KBM-7 (cell line): ENCODE measurements around the gene F5.

Source experiments
- DNase-seq: peaks from one replicate; pipeline ENCODE4 v3.0.0-alpha.2; 2015
- in situ Hi-C: fragments of 300-500 bp; cut with MboI; formaldehyde crosslinking; loops from 2 replicates; pipeline ENCODE4 v1.14.3; 2020; ENCODE audit warnings: low sequenced_read_pairs, low pct_unique_long_range_greater_than_20kb, mixed read lengths

The F5 gene

DNA sequence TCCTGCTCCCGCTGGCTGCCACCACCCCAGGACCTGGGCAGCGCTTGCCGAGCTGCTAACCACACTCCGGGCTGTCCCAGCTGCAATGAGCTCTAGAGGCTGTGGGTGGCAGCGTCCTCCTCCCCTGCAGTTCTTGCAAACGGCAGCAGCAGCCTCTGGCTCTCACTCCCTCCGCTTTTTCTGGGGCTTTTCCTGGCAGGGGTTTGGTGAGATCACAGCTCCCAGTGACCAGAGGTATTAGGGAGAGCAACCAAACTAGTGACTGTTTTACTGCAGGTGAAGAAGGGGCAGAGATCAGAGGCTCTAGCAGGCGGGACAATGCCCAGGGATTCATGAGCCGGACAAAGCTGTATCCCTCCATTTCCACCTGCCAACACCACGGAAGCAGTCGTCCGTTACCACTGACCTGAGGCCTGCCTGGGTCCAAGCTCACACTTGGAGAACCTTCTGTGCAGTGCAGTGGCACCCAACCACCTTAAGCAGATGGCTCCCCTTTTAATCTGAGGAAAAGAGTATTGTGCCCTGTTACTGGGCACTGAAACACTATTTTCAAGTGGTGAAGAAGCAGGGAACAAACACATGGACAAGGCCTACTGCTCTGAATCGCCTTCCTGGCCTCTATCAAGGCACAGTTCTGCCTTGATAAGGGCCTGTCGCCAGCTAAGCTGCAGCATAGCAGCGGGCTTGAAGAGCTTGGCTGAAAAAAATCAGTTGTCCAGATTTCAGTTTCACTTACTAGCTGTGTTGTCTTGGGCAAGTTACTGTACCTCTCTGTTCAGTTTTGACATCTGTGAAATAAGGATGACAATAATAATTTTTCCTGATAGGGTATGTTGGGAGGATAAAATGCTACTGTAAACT, at the start of gene F5:
Gene F5, minus strand, starts transcription at position 87 of the 861 bp plus-strand sequence. CDS start 95 bp downstream, outside the sequence.
- DNase-seq = peak; percentile 66
- in situ Hi-C loops = no loop called here

DNA sequence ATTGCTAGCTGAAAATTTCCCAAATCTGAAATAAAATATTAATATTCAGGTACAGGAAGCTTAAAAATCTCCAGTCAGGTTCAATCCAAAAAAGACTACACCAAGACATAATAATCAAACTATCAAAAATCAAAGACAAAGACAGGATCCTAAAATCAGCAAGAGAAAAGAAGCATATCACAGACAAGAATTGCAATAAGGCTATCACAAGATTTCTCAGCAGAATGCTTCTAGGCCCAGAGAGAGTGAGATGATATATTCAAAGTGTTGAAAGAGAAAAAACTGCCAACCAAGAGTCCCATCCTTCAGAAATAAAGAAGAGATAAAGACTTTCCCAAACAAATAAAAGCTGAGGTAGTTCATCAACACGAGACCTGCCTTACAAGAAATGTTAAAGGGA, 48.6 kb upstream of the F5 start:
- in situ Hi-C loops = no loop called here
- DNase-seq = no peak

DNA sequence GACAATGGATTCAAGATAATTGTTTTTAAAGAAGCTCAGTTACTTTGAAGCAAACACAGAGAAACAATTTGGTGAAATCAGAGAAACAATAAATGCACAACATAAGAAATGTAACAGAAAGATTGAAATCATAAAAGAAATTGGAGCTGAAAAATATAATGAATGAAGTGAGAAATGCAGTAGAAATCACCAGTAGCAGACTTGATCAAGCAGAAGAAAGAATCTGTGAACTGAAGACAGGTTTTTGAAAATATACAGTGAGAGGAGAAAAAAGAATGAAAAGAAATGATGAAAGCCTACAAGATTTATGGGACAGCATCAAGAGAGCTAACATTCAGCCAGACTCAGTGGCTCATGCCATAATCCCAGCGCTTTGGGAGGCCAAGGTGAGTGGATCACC, 47.9 kb upstream of the F5 start:
- in situ Hi-C loops = no loop called here
- no peak for DNase-seq

DNA sequence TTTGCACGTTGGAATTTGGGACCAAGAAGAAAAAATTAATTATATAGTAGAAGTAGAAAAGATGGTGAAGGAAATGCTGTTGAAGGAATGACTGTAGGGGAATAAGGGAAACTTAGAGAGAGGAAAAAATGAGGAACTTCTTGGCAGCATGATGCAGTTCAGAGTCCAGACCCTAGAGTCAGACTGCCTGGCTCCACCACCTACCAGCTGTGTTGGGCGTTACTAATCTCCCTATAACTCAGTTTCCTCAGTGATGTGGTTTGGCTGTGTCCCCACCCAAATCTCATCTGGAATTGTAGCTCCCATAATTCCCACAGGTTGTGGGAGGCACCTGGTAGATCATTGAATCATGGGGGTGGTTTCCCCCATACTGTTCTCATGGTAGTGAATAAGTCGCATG, 45.0 kb upstream of the F5 start:
- DNase-seq = no peak
- in situ Hi-C loops = no loop called here

DNA sequence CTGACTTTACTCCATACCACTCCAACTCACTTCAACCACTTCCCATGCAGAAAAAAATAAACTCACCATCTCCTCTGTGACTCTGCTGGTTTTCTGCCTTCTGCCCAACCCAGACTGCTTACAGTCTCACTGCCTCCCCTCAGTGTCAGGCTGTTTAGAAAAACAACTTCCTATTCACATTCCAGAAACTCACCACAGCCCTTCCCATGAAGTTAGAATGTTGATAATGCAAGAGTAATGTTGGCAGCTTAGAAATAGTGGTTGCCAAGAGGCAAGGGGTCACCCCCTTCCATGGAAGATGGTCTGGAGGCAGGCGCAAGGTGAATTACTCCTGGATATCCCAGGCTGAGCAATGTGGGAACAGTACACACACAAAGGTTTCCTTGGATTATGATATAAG, 43.7 kb upstream of the F5 start, which contains the start of gene SELP:
Gene SELP, minus strand, starts transcription at position 119 of the 400 bp plus-strand sequence. Its CDS starts 50 bp downstream, at position 69.
- no peak for DNase-seq
- in situ Hi-C loops = no loop called here

DNA sequence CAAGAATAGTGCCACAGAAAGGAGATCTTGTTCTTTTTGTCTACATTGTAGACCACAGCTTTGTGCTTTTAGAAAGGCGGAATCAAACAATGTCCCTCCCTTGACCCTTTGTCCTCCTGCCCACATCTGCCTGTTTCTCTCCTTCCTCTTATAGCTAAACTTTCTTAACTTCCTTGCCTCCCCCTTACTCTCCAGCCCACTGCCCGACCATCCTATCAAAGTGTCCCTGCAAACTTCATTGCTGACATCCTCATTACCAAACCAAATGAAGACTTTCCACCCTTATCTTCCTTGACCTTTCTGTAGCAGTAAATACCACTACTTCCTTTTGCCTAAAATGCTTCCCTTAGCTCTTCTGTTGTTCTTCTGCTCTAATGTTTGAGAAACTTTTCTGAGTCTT, 38.6 kb upstream of the F5 start:
- DNase-seq = peak; percentile 54
- in situ Hi-C loops = no loop called here

DNA sequence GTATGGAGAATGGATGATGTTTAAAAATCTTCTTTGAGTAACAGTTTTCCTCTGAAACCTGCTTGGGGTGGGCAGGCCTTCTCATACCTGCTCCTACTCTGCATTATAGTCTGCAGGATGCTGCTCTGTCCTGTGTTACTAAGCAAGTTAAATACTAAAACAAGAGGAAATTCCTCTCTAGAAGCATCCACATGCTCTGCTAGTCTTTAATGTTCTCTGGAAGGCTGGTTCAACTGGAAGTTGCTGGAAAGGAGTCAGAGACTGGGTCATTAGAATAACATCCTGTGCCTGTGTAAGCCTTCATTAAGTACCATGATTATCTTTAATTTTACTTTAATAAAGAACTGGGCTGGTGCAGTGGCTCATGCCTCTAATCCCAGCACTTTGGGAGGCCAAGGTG, 37.8 kb upstream of the F5 start:
- no peak for DNase-seq
- in situ Hi-C loops = no loop called here

DNA sequence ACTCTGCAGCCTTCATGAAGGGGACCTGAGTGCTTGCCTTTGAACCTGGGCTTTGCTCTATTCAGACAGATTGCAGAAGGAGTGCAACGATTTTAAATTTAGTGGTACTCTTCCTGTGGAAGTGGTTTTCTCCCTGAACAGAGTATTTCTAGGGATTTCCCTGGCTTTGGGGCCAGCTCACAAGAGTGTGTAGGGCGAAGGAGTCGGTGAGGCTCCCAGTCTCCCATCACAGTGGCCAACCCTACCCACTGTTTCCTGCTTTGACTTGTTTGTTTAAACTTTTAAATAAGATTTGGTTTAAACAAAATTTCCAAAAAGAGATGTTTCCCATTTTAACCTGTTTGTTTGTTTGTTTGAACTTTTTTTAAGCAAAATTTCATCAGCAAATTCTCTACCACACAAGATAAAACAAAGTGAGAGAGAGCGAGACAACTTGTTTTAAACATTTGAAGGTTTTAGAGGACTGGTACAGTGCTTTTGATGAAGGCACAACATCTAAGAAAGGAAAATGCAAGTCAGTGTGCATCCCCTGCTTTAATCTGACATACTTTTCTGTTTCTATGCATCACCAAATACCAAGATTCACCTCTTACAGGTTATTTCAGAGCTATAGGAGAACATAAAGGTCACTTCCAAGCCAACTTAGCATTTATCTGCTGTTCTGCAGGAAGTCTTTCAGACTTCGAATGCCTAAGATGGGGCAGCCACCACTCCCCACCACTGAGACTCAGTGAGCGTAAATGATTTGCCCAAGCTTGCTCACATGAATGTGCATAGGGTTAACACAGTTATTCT, 37.0 kb upstream of the F5 start:
- no peak for DNase-seq
- in situ Hi-C loops = no loop called here

DNA sequence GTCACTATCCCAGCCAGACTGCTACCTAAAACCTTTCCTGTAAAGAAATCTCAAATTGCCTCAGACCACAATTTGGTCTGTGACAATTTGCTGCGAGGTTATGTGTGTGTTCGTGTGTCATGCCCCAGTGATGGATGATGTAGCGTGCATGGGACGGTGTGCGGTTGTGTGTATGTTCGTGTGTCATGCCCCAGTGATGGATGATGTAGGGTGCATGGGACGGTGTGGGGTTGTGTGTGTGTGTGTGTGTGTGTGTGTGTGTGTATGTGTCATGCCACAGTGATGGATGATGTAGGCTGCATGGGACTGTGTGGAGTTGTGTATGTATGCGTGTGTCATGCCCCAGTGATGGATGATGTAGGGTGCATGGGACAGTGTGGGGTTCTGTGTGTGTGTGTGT, 34.3 kb upstream of the F5 start:
- in situ Hi-C loops = no loop called here
- DNase-seq = no peak

DNA sequence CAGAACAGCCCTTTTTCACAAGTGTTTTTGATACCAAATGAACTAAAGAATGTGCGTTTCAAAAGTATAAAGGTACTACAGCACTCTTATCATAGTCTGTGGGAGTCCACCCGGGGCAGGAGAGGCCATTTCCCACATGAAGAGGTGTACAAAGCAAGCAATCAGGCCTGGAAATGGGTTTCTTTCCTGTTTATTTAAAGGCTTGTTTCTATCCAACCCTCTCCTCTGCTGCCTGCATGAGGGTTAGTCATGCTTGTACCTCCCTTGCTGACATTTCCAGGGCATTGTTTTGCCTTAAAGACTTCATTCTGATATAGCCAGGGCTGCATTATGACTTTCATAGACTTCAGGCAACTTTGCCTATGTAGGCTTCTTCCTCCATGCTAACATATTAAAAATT, 32.1 kb upstream of the F5 start:
- no peak for DNase-seq
- in situ Hi-C loops = no loop called here

DNA sequence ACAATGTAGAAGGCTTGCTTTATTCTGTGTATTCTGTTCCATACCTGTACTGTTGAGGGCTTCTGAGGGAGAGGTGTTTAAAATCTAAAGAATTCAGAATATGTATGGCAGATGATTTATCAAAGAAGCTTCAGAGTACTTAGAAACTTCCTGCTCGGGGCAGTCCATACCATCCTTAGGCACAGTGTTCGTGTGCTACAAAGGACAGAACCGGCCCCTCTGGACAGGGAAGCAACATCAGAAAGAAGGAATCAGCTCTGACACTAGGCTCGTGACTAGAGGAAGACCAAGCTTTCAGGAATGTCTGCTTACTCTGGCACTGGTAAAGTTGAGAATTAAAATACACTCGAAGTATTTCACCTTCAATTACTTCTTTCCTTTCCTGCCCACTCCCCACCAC, 29.5 kb upstream of the F5 start:
- no peak for DNase-seq
- in situ Hi-C loops = no loop called here

DNA sequence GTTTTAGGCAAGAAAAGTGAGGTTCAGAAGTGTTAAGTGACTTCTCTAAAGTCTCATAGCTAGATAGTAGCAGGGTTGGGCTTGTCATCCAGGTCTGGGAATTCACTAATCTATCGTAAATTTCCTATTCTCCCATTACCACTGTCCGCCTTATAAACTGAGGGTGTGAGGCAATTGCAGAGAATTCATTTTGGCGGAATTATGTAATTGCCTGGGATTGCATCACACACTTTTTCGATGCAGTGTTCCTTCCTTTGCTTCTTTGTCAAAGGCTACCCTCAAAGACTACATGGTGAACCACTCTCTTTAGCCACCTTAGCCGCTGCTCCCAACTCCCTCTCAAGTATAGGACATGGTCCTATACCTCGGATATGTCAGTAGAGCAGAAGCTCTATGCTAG, 24.6 kb upstream of the F5 start:
- DNase-seq = no peak
- in situ Hi-C loops = no loop called here

DNA sequence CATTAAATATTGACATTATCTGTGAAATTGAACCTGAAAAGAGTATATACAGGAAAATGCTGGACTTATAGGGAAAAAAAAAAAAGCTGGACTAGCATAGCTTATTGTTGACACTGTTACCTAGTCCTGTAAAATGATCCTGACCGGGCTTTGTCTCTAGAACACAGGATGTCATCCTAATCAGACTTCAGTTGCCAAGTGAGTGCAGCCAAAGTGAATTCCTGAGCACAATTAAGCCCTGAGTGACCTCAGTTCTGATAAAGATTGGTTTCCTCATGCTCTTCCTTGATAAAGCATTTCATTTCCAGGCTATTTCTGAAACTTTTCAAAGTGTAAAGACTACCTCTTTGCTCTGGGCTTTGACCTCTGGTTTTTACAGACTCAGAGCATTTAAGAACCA, 23.8 kb upstream of the F5 start:
- no peak for DNase-seq
- in situ Hi-C loops = no loop called here

DNA sequence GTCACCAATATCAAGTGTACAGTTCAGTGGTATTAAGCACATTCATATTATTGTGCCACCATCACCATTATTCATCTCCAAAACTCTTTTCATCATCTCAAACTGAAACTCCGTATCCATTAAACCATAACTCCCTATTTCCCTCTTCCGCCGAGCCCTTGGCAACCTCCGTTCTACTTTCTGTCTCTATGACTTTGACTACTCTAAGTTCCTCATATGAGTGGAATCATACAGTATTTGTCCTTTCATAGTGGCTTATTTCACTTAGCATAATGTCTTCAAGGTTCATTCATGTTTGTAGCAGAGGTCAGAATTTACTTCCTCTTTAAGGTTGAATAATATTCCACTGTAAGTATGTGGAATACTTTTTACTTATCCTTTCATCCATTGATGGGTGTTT, 21.9 kb upstream of the F5 start:
- in situ Hi-C loops = no loop called here
- no peak for DNase-seq

DNA sequence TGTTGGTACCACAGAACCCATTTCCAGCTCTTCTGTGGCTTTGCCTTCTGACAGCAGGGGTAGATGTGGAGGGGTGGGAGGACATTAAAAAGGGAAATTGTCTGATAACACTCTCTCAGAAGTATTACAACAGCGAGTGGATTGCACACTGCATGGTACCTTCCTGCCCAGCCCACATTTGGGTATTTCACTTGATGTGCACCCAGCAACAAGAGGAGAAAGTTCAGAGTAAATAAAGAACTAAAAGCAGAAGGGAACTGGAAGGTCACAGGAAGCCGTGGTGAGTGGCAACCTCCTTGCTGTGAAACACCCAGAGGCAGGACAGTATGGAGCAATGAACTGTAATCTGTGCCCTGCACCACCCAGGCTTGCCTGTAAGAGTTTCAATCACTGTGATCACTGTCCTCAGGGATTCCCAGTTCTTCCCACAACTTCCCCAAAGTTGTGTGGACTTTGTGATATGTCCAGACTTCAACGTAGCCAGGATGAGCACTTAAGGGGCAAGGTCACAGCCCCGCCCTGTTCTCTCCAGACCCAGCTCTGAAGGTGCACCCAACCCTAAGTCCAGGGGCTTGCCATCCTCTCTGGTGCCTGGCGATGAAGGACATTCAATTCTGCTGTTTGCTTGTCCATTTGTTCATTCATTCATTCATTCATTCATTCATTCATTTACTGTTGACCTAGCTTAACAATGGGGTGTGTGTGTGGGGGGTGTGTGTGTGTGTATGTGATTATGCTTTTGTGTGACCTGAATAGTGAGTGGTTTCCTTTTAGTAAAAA, 18.7 kb upstream of the F5 start:
- peak; percentile 93 for DNase-seq
- in situ Hi-C loops = no loop called here

DNA sequence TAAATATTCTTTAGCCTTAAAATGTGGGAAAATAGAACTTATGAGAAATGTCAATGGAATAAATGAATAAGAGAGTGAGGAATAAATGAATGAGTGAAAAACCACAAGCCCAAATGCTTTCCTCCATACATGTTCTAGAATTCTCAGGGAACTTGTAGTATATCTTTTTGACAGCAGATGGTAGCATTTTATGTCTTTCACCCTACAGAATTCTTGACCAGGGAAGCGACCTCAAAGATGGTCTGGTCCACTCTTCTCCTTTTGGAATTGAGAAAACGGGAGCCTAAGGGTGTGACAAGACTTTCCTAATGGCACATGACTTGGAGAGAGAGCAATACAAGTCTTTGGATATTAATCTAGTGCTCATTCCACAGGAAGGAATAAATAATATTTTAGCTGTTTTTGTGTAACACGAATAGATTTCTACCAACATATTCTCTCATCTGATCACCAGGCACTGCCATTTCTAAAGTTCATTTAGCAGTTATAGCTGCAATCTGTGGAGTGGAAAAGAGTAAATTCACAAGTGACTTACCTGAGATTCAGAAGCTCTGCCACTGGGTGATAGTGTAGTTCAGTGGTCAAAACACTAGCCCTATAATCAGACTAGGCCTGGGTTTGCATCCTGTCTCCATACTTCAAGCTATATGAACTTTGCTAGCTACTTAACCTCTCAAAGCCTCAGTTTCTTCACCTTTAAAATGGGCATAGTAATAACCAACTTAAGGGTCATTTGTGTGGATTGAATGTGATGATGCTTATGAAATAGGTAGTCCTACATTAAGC, 15.0 kb upstream of the F5 start:
- in situ Hi-C loops = no loop called here
- DNase-seq = peak; percentile 68

DNA sequence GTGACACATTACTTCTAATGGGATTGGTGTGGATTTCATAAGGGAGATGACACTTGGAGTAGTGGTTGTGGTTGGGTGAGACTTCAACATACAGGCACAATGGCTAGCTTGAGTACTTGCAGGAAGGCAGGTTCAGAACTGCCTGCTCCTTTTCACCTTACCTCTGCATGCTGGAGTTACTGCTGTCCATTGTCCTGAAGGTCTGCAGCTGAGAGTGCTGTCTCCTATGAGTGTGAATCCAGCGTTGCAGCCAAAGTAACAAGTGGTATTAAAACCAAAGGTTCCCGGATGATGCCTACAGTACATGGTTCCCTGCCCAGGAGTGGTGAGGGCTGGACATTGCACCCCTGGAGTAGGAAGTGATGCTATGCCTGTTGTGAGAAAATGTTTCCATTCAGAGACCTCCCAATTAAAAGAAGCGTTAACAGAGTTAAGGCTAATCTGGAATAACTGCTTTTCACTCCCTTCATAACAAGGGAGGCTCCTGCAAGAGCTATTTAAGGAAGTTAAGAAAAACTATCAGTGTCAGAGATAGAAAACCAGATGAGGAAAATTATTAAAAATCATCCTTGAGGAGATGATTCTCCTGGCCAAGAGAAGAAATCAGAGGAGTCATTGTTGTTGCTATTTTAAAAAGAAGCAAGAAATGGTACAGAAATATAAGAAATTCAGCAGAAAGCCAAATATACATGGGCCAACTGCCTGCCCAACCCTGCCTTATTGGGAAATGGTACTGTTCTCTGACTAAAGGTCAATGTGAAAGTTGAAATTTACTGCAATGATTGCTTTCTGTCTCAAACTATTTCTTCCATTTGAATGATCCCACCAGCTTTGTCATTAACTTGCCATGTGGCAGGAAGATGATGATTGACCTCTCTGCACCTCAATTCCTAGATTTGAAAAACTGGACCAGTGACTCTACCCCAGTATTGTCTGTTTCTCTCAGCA, 9.8 kb upstream of the F5 start:
- in situ Hi-C loops = no loop called here
- peak; percentile 50 for DNase-seq

DNA sequence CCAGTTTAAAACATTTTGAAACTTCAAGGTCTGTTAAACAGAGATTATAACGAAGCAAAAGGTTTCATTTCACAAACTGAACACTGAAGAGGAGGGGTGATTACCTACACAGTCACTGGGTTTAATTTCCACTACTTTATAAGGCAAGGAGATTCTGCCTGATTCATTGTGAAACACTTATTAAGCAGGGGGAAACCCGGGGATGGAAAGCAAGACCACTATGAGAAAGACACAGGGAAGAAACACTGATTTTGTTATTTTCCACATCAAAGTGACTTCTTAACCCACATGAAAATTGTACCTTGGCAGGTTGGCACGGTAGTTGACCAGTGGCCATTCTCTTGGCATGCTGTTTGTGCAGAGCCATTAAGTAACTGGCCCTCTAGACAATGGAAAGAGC, 8.1 kb upstream of the F5 start:
- in situ Hi-C loops = no loop called here
- DNase-seq = no peak
